Lower leg skin (tissue), 4 donors: ENCODE measurements around the gene NRG4. TPM values are rescaled to one million over a fixed set of nuclear protein-coding genes. Genes with fewer than 3 reads are reported as not detected.

Experiments
- DNase-seq, 2 donors: peaks; one replicate each; pipeline ENCODE4 v3.0.0-alpha.2; 2019; ENCODE audit warnings: low spot score in 2 of 2
- H3K4me3 ChIP-seq: fragments of 200-600 bp; sonication (generic); 2 replicates; pipeline ENCODE4 v1.5.1; 2017; ENCODE audit warnings: mild to moderate bottlenecking, low read depth; ENCODE audit not compliant: poor library complexity, severe bottlenecking
- POLR2A ChIP-seq, 2 donors: fragments of 450-650 bp; IDR thresholded peaks; one replicate each; pipeline ENCODE4 v1.6.1; 2016 to 2017; ENCODE audit warnings: antibody characterized with exemption in 2 of 2, mild to moderate bottlenecking in 1 of 2, moderate library complexity in 1 of 2
- WGBS, 2 donors: methylation state at CpG; one replicate each; pipeline ENCODE4 v1.1.5; 2018; 5-methylcytosine and 5-hydroxymethylcytosine counted together
- intact Hi-C: fragments of 100-400 bp; cut with DNase I; formaldehyde crosslinking; loops from one replicate; pipeline ENCODE4 v1.15.0; 2023; ENCODE audit warnings: low total_unique reads
- total RNA-seq, 4 donors: library from RNA; depleted of rRNA; stranded (reverse); fragments of >200 nt; gene quantifications; one replicate each; pipeline ENCODE4 v1.1.0, GENCODE V29; 2016
- TF ChIP-seq, protein P1 (sequence below), 3 donors: fragments of 450-650 bp; IDR thresholded peaks; one replicate each; pipeline ENCODE4 v1.5.1; 2016; ENCODE audit warnings: antibody characterized with exemption in 3 of 3, mild to moderate bottlenecking in 3 of 3, moderate library complexity in 2 of 3

Gene NRG4
- total RNA-seq, 4 donors from 2014 or later, result 0.25 to 4.6 (median 1.8) TPM

DNA sequence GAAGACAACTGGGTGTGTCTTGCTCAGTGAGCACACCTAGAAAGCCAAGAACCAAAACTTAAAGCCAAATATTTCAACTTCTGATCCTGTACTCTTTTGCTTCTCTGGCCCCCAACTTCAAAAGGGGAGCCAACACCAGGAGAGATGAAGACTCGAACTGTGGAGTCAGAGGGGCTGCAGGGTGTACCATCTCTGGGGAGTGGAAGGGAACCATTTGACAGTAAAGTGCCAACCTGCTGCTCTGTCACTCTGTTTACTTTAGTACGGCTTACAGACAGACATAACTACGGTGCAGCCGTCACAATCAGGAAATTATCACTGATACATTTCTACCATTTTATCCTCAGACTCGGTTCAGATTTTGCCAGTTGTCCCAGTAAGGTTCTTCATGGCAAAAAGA lies 107.0 kb downstream of the NRG4 start:
- TF ChIP-seq, protein P1, sequence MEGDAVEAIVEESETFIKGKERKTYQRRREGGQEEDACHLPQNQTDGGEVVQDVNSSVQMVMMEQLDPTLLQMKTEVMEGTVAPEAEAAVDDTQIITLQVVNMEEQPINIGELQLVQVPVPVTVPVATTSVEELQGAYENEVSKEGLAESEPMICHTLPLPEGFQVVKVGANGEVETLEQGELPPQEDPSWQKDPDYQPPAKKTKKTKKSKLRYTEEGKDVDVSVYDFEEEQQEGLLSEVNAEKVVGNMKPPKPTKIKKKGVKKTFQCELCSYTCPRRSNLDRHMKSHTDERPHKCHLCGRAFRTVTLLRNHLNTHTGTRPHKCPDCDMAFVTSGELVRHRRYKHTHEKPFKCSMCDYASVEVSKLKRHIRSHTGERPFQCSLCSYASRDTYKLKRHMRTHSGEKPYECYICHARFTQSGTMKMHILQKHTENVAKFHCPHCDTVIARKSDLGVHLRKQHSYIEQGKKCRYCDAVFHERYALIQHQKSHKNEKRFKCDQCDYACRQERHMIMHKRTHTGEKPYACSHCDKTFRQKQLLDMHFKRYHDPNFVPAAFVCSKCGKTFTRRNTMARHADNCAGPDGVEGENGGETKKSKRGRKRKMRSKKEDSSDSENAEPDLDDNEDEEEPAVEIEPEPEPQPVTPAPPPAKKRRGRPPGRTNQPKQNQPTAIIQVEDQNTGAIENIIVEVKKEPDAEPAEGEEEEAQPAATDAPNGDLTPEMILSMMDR (IDR thresholded peaks at IDR 0.05), result no peak
- TF ChIP-seq POLR2A (IDR thresholded peaks at IDR 0.05), result no peak
- DNase-seq, result no peak
- 73 to 76% methylated on average over 5 of the region's 5 CpGs for WGBS, 2 donors
- intact Hi-C loops, result no loop called here
- no peak overlapping the region for H3K4me3 ChIP-seq

DNA sequence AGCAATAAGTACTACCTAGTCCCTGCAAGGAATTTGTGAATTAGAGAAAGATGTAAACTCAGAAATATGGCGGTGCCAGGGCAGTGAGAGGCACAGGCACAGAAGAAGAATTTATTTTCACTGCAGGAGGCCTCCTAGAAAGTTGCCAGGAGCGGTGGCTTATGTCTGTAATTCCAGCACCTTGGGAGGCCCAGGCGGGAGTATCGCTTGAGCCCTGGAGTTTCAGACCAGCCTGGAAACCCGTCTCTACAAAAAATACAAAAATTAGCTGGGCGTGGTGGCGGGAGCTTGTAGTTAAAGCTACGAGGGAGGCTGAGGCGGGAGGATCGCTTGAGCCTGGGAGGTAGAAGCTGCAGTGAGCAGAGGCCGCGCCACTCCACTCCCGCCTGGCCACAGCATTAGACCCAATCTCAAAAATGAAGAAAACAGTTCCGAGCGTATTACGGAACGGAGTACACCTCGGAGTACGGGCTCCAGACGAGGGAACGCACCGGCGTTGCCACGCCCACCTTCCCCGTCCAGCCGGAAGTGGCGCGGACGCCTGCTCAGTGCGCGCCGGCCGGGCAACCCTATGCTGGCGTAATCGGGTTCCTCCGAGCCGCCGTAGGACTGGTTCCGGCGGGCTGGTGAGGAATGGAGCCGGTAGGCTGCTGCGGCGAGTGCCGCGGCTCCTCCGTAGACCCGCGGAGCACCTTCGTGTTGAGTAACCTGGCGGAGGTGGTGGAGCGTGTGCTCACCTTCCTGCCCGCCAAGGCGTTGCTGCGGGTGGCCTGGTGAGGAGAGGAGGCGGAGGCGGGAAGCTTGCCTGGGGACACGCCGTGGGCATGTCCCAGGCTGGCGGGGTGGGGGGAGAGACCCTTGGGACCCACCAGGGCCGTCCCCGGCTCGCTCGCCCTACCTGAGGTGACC lies 108.6 kb downstream of the NRG4 start, which contains the start of gene FBXO22:
Gene FBXO22 (plus strand): TSS at position 548 of the 909 bp plus-strand sequence. CDS start 86 bp downstream, at position 634.
- WGBS, 2 donors, result 4 to 5% methylated on average over 23 to 45 of the region's 63 CpGs
- peak within 1 kb of the TSS; percentile 79 for H3K4me3 ChIP-seq
- DNase-seq, result peak; percentile 84 to 97
- intact Hi-C loops, result no loop called here
- TF ChIP-seq, protein P1 (IDR thresholded peaks at IDR 0.05), result no peak
- peak in 1 of 2 donors; percentile 8 for TF ChIP-seq POLR2A (IDR thresholded peaks at IDR 0.05)

DNA sequence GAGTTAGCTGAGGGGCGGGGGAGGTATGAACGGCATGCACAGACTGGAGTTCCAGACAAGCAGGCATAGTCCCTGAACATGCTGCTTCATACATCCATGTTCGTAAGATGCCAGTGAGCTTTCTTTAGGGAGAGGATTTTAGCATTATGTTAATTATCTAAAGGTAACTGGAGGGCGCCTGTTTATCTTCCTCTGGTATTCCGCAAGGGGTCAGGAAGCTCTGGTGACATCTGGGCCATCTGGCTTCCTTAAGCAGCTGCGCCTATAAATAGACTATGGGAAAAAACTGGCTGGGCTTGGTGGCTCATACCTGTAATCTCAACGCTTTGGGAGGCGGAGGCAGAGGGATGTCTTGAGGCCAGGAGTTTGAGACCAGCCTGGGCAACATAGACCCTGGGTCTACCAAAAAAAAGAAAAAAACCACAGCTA lies 110.1 kb downstream of the NRG4 start:
- intact Hi-C loops, result no loop called here
- TF ChIP-seq, protein P1 (IDR thresholded peaks at IDR 0.05), result no peak
- TF ChIP-seq POLR2A (IDR thresholded peaks at IDR 0.05), result no peak
- 38 to 43% methylated on average over 8 of the region's 8 CpGs for WGBS, 2 donors
- H3K4me3 ChIP-seq, result no peak overlapping the region
- no peak for DNase-seq

DNA sequence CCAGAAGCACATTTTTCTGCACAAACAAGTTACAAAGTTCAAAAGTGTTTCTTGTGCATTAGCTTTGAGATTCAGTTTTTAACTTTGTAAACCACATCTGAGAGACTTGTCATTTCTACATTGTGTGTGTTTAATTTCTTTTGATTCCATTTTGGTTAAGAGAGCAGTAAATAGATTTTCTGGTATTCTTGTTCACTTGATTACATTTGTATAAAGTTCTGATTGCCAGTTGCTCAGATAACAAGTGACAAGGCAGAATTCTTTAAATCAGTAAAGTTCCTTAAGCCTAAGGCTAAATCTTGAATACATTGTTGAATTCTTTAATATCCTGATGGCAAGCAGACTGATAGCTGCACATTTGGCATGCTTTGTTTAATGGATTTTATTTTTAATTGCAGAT lies 111.6 kb downstream of the NRG4 start:
- DNase-seq, result no peak
- H3K4me3 ChIP-seq, result no peak overlapping the region
- intact Hi-C loops, result no loop called here
- TF ChIP-seq POLR2A (IDR thresholded peaks at IDR 0.05), result no peak
- TF ChIP-seq, protein P1 (IDR thresholded peaks at IDR 0.05), result no peak

DNA sequence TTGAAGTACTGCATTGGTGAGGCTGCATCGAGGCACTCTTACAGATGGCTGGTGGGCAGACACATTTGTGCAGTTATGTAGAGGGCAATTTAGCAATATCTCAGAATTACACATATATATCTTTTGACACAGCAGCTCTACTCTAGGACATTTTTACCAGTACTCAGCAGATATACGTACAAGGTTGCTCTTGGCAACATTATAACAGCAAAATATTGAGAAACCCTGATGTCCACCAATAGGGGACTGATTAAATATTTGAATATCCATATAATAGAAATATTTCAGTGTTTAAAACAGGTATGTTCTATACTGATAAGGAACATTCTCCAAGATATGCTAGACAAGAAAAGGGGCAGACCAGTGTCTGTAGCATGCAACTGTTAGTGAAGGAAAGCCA lies 116.5 kb downstream of the NRG4 start:
- no peak for TF ChIP-seq POLR2A (IDR thresholded peaks at IDR 0.05)
- TF ChIP-seq, protein P1 (IDR thresholded peaks at IDR 0.05), result no peak
- 82 to 86% methylated on average over 2 of the region's 2 CpGs for WGBS, 2 donors
- intact Hi-C loops, result no loop called here
- DNase-seq, result no peak
- H3K4me3 ChIP-seq, result no peak overlapping the region
